IMR-90 (cell line): Measurements from ENCODE around the gene F2RL3. TPM values are rescaled to one million over a fixed set of nuclear protein-coding genes. Genes with fewer than 3 reads are reported as not detected.

Source experiments
- ATAC-seq: fragments of 200-7000 bp; cut with Tn5 transposase; 2 replicates; pipeline ENCODE4 v1.9.1; 2020; ENCODE audit warnings: low read depth, mild to moderate bottlenecking, moderate library complexity
- BruUV-seq: library from RNA; stranded (reverse); fragments of 400-500 nt; replicated peaks from 2 replicates; lab custom pipeline; 2021; lab: Mats Ljungman, UMichigan
- CTCF ChIA-PET: fragments of 300-600 bp; formaldehyde crosslinking; extraction: SDS; loops from one replicate; lab custom pipeline; 2021; ENCODE audit warnings: antibody characterized with exemption; lab: Yijun Ruan, JAX
- POLR2A ChIA-PET: fragments of 300-600 bp; sonication (Branson Sonifier 250); formaldehyde crosslinking; loops from one replicate; lab custom pipeline; 2022; ENCODE audit warnings: antibody characterized with exemption; ENCODE audit not compliant: unreplicated experiment; lab: Charles Lee
- DNase-seq: peaks from one replicate; pipeline ENCODE4 v3.0.0; 2013
- H2AFZ ChIP-seq: replicated peaks from 2 replicates; pipeline ENCODE3; 2013; ENCODE audit warnings: low read length, mild to moderate bottlenecking; ENCODE audit not compliant: poor library complexity
- H2AK5ac ChIP-seq: 2 replicates; pipeline ENCODE4 v1.6.1; 2013; ENCODE audit warnings: low read depth, low read length, inconsistent platforms
- H2AK9ac ChIP-seq: replicated peaks from 2 replicates; pipeline ENCODE3; 2013; ENCODE audit warnings: mild to moderate bottlenecking, low read depth, low read length, moderate library complexity; ENCODE audit not compliant: poor library complexity
- H2BK120ac ChIP-seq: 2 replicates; pipeline ENCODE4 v1.6.1; 2013; ENCODE audit warnings: low read depth, low read length, inconsistent platforms
- H2BK15ac ChIP-seq: 3 replicates; pipeline ENCODE4 v1.6.1; 2013; ENCODE audit warnings: low read depth, low read length, inconsistent platforms
- H2BK20ac ChIP-seq: 2 replicates; pipeline ENCODE4 v1.6.1; 2013; ENCODE audit warnings: low read depth, mild to moderate bottlenecking, inconsistent platforms, low read length, moderate library complexity
- H2BK5ac ChIP-seq: 2 replicates; pipeline ENCODE4 v1.6.1; 2013; ENCODE audit warnings: mild to moderate bottlenecking, low read depth, low read length, inconsistent platforms; ENCODE audit not compliant: poor library complexity, severe bottlenecking
- H3K14ac ChIP-seq: replicated peaks from 2 replicates; pipeline ENCODE4 v1.6.1; 2013; ENCODE audit warnings: low read depth, low read length, inconsistent platforms
- H3K18ac ChIP-seq: 2 replicates; pipeline ENCODE4 v1.6.1; 2013; ENCODE audit warnings: low read depth, low read length, control low read depth
- H3K23ac ChIP-seq: 2 replicates; pipeline ENCODE4 v1.6.1; 2013; ENCODE audit warnings: low read depth, low read length, inconsistent platforms
- H3K27ac ChIP-seq: 2 replicates; pipeline ENCODE4 v1.5.1; 2013; ENCODE audit warnings: mild to moderate bottlenecking, control low read depth, low read length; ENCODE audit not compliant: insufficient read depth
- H3K27me3 ChIP-seq: 2 replicates; pipeline ENCODE4 v1.6.1; 2013; ENCODE audit warnings: low read length; ENCODE audit not compliant: control insufficient read depth, insufficient read depth
- H3K36me3 ChIP-seq: 2 replicates; pipeline ENCODE4 v1.6.1; 2013; ENCODE audit warnings: low read length, mixed read lengths; ENCODE audit not compliant: control insufficient read depth, insufficient read depth
- H3K4ac ChIP-seq: 2 replicates; pipeline ENCODE4 v1.6.1; 2013; ENCODE audit warnings: low read depth, low read length, inconsistent platforms
- H3K4me1 ChIP-seq: 2 replicates; pipeline ENCODE4 v1.6.1; 2013; ENCODE audit warnings: low read length, mixed read lengths; ENCODE audit not compliant: control insufficient read depth, insufficient read depth
- H3K4me2 ChIP-seq: 2 replicates; pipeline ENCODE4 v1.6.1; 2013; ENCODE audit warnings: low read depth, mild to moderate bottlenecking, control low read depth, low read length, moderate library complexity
- H3K4me3 ChIP-seq: 2 replicates; pipeline ENCODE4 v1.5.1; 2013; ENCODE audit warnings: low read depth, mild to moderate bottlenecking, control low read depth, low read length, moderate library complexity; ENCODE audit not compliant: insufficient read depth
- H3K56ac ChIP-seq: 2 replicates; pipeline ENCODE4 v1.6.1; 2013; ENCODE audit warnings: low read length, inconsistent platforms; ENCODE audit not compliant: insufficient read depth; ENCODE audit errors: extremely low read depth
- H3K79me1 ChIP-seq, 2 experiments: 2 replicates each; pipeline ENCODE4 v1.6.1; 2013; ENCODE audit warnings: low read length in 2 of 2, inconsistent platforms in 1 of 2, low read depth in 1 of 2
- H3K9ac ChIP-seq: 2 replicates; pipeline ENCODE4 v1.6.1; 2013; ENCODE audit warnings: low read depth, low read length, control low read depth
- H3K9me1 ChIP-seq: 2 replicates; pipeline ENCODE4 v1.6.1; 2013; ENCODE audit warnings: low read length, inconsistent platforms; ENCODE audit not compliant: insufficient read depth
- H3K9me3 ChIP-seq: 2 replicates; pipeline ENCODE4 v1.6.1; 2013; ENCODE audit warnings: low read length; ENCODE audit not compliant: control insufficient read depth, insufficient read depth
- H4K20me1 ChIP-seq: 2 replicates; pipeline ENCODE4 v1.6.1; 2013; ENCODE audit warnings: low read length, inconsistent platforms; ENCODE audit not compliant: insufficient read depth
- H4K5ac ChIP-seq: 2 replicates; pipeline ENCODE4 v1.6.1; 2013; ENCODE audit warnings: mild to moderate bottlenecking, low read depth, low read length, control low read depth
- H4K8ac ChIP-seq, 2 experiments: 2 replicates each; pipeline ENCODE4 v1.6.1; 2013; ENCODE audit warnings: low read depth in 2 of 2, low read length in 2 of 2, control low read depth in 1 of 2, inconsistent platforms in 1 of 2
- H4K91ac ChIP-seq: 2 replicates; pipeline ENCODE4 v1.6.1; 2013; ENCODE audit warnings: low read depth, low read length, inconsistent platforms; ENCODE audit not compliant: insufficient read depth
- BHLHE40 ChIP-seq: fragments of 150-350 bp; IDR thresholded peaks from 2 replicates; pipeline ENCODE4 v1.6.1; 2016; ENCODE audit warnings: mild to moderate bottlenecking, low read depth, low read length
- CHD1 ChIP-seq: IDR thresholded peaks from 2 replicates; pipeline ENCODE4 v1.6.1; 2012; ENCODE audit warnings: low read depth, low read length, improper control_type of control experiment
- CTCF ChIP-seq: conservative IDR thresholded peaks from 2 replicates; pipeline ENCODE4 v1.5.1; 2012; ENCODE audit warnings: mild to moderate bottlenecking, low read depth, low read length, improper control_type of control experiment
- ELK1 ChIP-seq: fragments of 150-350 bp; IDR thresholded peaks from 2 replicates; pipeline ENCODE4 v1.6.1; 2016; ENCODE audit warnings: low read depth, mild to moderate bottlenecking, low read length, moderate library complexity, borderline replicate concordance
- FOS ChIP-seq: fragments of 150-350 bp; IDR thresholded peaks from 2 replicates; pipeline ENCODE4 v1.6.1; 2016; ENCODE audit warnings: low read depth, low read length
- MAFK ChIP-seq: IDR thresholded peaks from 2 replicates; pipeline ENCODE4 v1.6.1; 2012; ENCODE audit warnings: low read depth, low read length, improper control_type of control experiment
- MAZ ChIP-seq: IDR thresholded peaks from 2 replicates; pipeline ENCODE4 v1.6.1; 2012; ENCODE audit warnings: low read depth, mild to moderate bottlenecking, low read length, improper control_type of control experiment, moderate library complexity, borderline replicate concordance
- MXI1 ChIP-seq: IDR thresholded peaks from 2 replicates; pipeline ENCODE4 v1.6.1; 2012; ENCODE audit warnings: low read depth, mild to moderate bottlenecking, low read length, moderate library complexity, borderline replicate concordance
- NFE2L2 ChIP-seq: fragments of 150-350 bp; IDR thresholded peaks from 2 replicates; pipeline ENCODE4 v1.6.1; 2016; ENCODE audit warnings: low read depth, mild to moderate bottlenecking, low read length
- POLR2A ChIP-seq: IDR thresholded peaks from 2 replicates; pipeline ENCODE4 v1.6.1; 2012; ENCODE audit warnings: mild to moderate bottlenecking, low read depth, low read length
- RAD21 ChIP-seq: IDR thresholded peaks from 2 replicates; pipeline ENCODE4 v1.6.1; 2012; ENCODE audit warnings: low read length, improper control_type of control experiment
- RCOR1 ChIP-seq: IDR thresholded peaks from 2 replicates; pipeline ENCODE4 v1.6.1; 2012; ENCODE audit warnings: mild to moderate bottlenecking, low read length, improper control_type of control experiment; ENCODE audit not compliant: insufficient replicate concordance
- RFX5 ChIP-seq: IDR thresholded peaks from 2 replicates; pipeline ENCODE4 v1.8.0; 2012; ENCODE audit warnings: low read depth, mild to moderate bottlenecking, low read length, moderate library complexity
- SMC3 ChIP-seq: fragments of 150-350 bp; IDR thresholded peaks from 2 replicates; pipeline ENCODE4 v1.6.1; 2016; ENCODE audit warnings: low read depth, mild to moderate bottlenecking, antibody characterized with exemption, low read length, moderate library complexity
- WGBS, 2 experiments: methylation state at CpG; one replicate each; pipeline versions ENCODE4 v1.1.5 to v1.1.7; 2013; ENCODE audit warnings: missing lambda C conversion rate in 2 of 2; ENCODE audit not compliant: insufficient read length in 1 of 2; ENCODE audit errors: extremely low coverage in 2 of 2; 5-methylcytosine and 5-hydroxymethylcytosine counted together
- dilution Hi-C: fragments of 300-500 bp; cut with HindIII; formaldehyde crosslinking; loops from one replicate; pipeline ENCODE4 v1.14.3; 2018; ENCODE audit warnings: low sequenced_read_pairs; ENCODE audit not compliant: unreplicated experiment
- in situ Hi-C: fragments of 300-500 bp; cut with MboI; formaldehyde crosslinking; loops from 3 replicates; pipeline ENCODE4 v1.14.3; 2019; ENCODE audit warnings: low sequenced_read_pairs, inconsistent platforms, mixed read lengths
- intact Hi-C: fragments of 100-400 bp; cut with micrococcal nuclease; formaldehyde crosslinking; loops from 2 replicates; pipeline ENCODE4 v1.10.0; 2022
- polyA plus RNA-seq, 3 experiments: library from polyadenylated mRNA; depleted of rRNA; stranded (reverse); fragments of >200 nt; gene quantifications; 2 replicates each; pipeline ENCODE4 v1.2.3, GENCODE V29; 2012; ENCODE audit warnings: low replicate concordance in 1 of 3
- total RNA-seq: library from RNA; depleted of rRNA; stranded (reverse); fragments of >200 nt; gene quantifications from 2 replicates; pipeline ENCODE4 v1.2.3, GENCODE V29; 2012

The F2RL3 gene
- total and polyA plus RNA-seq, 2 of the 4 experiments (the other 2 are of a cell fraction): 0.03 TPM; not detected in 1

GRCh38 chr19:16851031-16851712 is 37.6 kb upstream of the F2RL3 start:
- Histone ChIP-seq H4K91ac (peak overlapping the region; percentile 87), H3K4me1 (peaks cover 16% of the 10 kb centered on the region), H2AK9ac (peak overlapping the region; percentile 93), H4K8ac (peak overlapping the region in 1 of 2 experiments; percentile 69; a peak in 3 of 4 replicates), H3K27ac (peak overlapping the region; percentile 18; the same call in 1 of the 2 replicates), H4K20me1 (peaks cover 13% of the 10 kb centered on the region), H3K4ac (peak overlapping the region; percentile 95; the same call in 1 of the 2 replicates), H2AK5ac (peak overlapping the region; percentile 92), H3K9ac (no peak overlapping the region), H4K5ac (no peak overlapping the region), H3K14ac (no peak overlapping the region), H3K27me3 (no peaks in the 10 kb centered on the region), H3K18ac (no peak overlapping the region; the same call in 1 of the 2 replicates), H3K56ac (no peak overlapping the region), H3K9me3 (no peaks in the 10 kb centered on the region), H3K79me1 (peaks cover 10 to 70% of the 10 kb centered on the region in 2 experiments; a peak in 2 of 4 replicates), H3K4me2 (no peak overlapping the region), H2BK5ac (peak overlapping the region; percentile 98), H3K23ac (no peak overlapping the region), H2BK20ac (no peak overlapping the region; the same call in 1 of the 2 replicates), H3K9me1 (peaks cover 37% of the 10 kb centered on the region), H3K4me3 (no peak overlapping the region), H3K36me3 (peaks cover 70% of the 10 kb centered on the region), H2BK15ac (0 out of 3 replicates have a peak overlapping the region, but pooled peaks have one; percentile 12), H2BK120ac (peak overlapping the region; percentile 83), H2AFZ (peak overlapping the region; percentile 73)
- ATAC-seq (peak; percentile 76), DNase-seq (peak; percentile 77)
- dilution Hi-C loops: no loop called here
- intact Hi-C loops: no loop called here
- CTCF ChIA-PET: no interaction called here
- POLR2A ChIA-PET: interaction anchor here (0.6 kb wide), 1 partner anchor 192 kb away, joined by 5 read pairs; no protein-coding TSS in a partner anchor
- 88% methylated on average over 14 of the region's 33 CpGs; no CpG with 5 or more reads in 1 of the 2 experiments for WGBS, 2 experiments
- no TSS peak for BruUV-seq
- in situ Hi-C loops: no loop called here
- TF ChIP-seq SMC3 (no peak), CHD1 (no peak), MAZ (no peak), BHLHE40 (no peak), ELK1 (no peak), RAD21 (no peak), RFX5 (no peak), POLR2A (no peak), NFE2L2 (no peak), FOS (no peak), MXI1 (no peak), MAFK (no peak), CTCF (no peak), RCOR1 (no peak)
